ENCODE measurements around the gene TMEM169.

DNA sequence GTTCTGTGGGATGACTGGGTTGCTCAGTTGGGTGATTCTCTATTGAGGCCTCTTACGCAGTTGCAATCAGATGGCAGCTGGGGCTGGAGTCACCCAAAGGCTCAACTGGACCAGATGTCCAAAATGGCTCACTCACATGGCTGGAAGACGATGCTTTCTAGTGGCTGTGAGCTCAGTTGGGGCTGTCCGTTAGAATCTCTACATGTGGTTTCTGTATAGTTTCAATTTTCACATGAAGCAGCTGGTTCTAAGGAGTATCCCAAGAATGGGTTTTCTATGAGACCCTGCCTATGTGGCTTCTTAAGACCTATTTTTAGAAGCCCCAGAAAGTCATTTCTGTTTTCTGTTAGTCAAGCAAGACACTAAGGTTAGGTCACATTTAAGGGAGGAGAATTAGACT lies 31.9 kb downstream of the TMEM169 start:
- TF ChIP-seq FOXP2 (optimal IDR thresholded peaks at IDR 0.05; ENCODE audit: control extremely low read depth, extremely low read length, insufficient read depth) (no peak), POLR2AphosphoS5 (IDR thresholded peaks at IDR 0.05; ENCODE audit: borderline replicate concordance, low read depth, low read length) (no peak), EZH2 (IDR thresholded peaks at IDR 0.05) (no peak)
